SH-SY5Y (cell line): ENCODE results near the gene PDE1A.

ENCODE experiments used
- GATA2 ChIP-seq: IDR thresholded peaks from 2 replicates; pipeline ENCODE4 v1.6.1; 2011; ENCODE audit warnings: mild to moderate bottlenecking, low read depth, low read length
- GATA3 ChIP-seq: IDR thresholded peaks from 2 replicates; pipeline ENCODE4 v1.6.1; 2011; ENCODE audit warnings: low read depth, mild to moderate bottlenecking, low read length, moderate library complexity

DNA sequence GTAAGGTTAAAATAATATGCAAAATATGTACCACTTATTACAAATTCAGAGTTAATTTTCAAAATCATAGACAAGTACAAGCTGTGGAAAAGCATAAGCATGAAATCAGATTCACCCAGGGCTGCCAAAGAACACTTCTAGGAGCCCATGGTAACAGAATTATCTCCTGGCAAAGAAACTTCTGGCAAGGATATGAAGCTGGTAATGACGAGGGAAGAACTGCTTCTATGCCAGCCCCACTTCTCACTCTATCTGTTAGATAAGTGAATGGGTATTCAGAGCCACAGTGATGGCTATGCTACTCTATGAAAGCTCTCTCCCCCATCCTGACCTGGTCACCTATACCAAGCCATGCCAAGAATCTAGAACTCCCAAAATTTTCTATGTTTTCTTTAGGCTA lies 36.9 kb upstream of the PDE1A start:
- TF ChIP-seq GATA2 (no peak), GATA3 (no peak)
